Measurements from ENCODE around the gene DOCK2. TPM values are rescaled to one million over a fixed set of nuclear protein-coding genes. Genes with fewer than 3 reads are reported as not detected.
"Not testable (repeated sequence)": the region's sequence is repeated elsewhere in the genome, so short reads cannot be mapped to it uniquely, and the experiment has no call there.

The DOCK2 gene
- total RNA-seq, 1 donor = 6.2 TPM

GRCh38 chr5:169656125-169656901 lies 19.2 kb downstream of the DOCK2 start:
- no peak for DNase-seq (ENCODE audit: insufficient read length, low spot score, missing footprints)
- H3K27ac ChIP-seq (ENCODE audit: low read depth, low read length) = no peak overlapping the region
- H4K20me1 ChIP-seq (ENCODE audit: insufficient read depth, low read length) = no peaks in the 10 kb centered on the region
- H3K79me2 ChIP-seq (ENCODE audit: insufficient read depth, low read length) = no peaks in the 10 kb centered on the region
- no peak overlapping the region for H3K4me3 ChIP-seq (ENCODE audit: insufficient read depth, low read length)
- H3K27me3 ChIP-seq (ENCODE audit: insufficient read depth, low read length) = no peaks in the 10 kb centered on the region
- H3K4me1 ChIP-seq (ENCODE audit: insufficient read depth, low read length) = peaks cover 2% of the 10 kb centered on the region
- no peaks in the 10 kb centered on the region for H3K36me3 ChIP-seq (ENCODE audit: insufficient read depth, low read length)
- H2AFZ ChIP-seq (ENCODE audit: low read length) = no peak overlapping the region
- no peaks in the 10 kb centered on the region for H3K9me3 ChIP-seq (ENCODE audit: low read depth, low read length)
- no peak overlapping the region for H3K4me2 ChIP-seq (ENCODE audit: insufficient read depth, low read length)
- TF ChIP-seq CTCF (IDR thresholded peaks at IDR 0.05; ENCODE audit: extremely low read depth, low read depth, low read length) = no peak

GRCh38 chr5:169657127-169657526 lies 20.1 kb downstream of the DOCK2 start:
- H3K4me1 ChIP-seq (ENCODE audit: insufficient read depth, low read length) = no peaks in the 10 kb centered on the region

GRCh38 chr5:169662451-169662850 lies 25.4 kb downstream of the DOCK2 start:
- not testable (repeated sequence) for H3K4me1 ChIP-seq (ENCODE audit: insufficient read depth, low read length); H3K27me3 ChIP-seq (ENCODE audit: insufficient read depth, low read length); H4K20me1 ChIP-seq (ENCODE audit: insufficient read depth, low read length); H3K27ac ChIP-seq (ENCODE audit: low read depth, low read length); H3K4me3 ChIP-seq (ENCODE audit: insufficient read depth, low read length); H3K79me2 ChIP-seq (ENCODE audit: insufficient read depth, low read length); H3K4me2 ChIP-seq (ENCODE audit: insufficient read depth, low read length); H2AFZ ChIP-seq (ENCODE audit: low read length); H3K36me3 ChIP-seq (ENCODE audit: insufficient read depth, low read length); DNase-seq (ENCODE audit: insufficient read length, low spot score, missing footprints); H3K9me3 ChIP-seq (ENCODE audit: low read depth, low read length)

More at GRCh38 chr5:169657127-169657526, 20.1 kb downstream of the DOCK2 start:
- no peak for TF ChIP-seq CTCF (IDR thresholded peaks at IDR 0.05; ENCODE audit: extremely low read depth, low read depth, low read length)
- H3K36me3 ChIP-seq (ENCODE audit: insufficient read depth, low read length) = no peaks in the 10 kb centered on the region
- H3K9me3 ChIP-seq (ENCODE audit: low read depth, low read length) = no peaks in the 10 kb centered on the region
- no peaks in the 10 kb centered on the region for H3K79me2 ChIP-seq (ENCODE audit: insufficient read depth, low read length)
- H3K27me3 ChIP-seq (ENCODE audit: insufficient read depth, low read length) = no peaks in the 10 kb centered on the region
- DNase-seq (ENCODE audit: insufficient read length, low spot score, missing footprints) = no peak
- H3K4me3 ChIP-seq (ENCODE audit: insufficient read depth, low read length) = no peak overlapping the region
- H2AFZ ChIP-seq (ENCODE audit: low read length) = no peak overlapping the region
- H4K20me1 ChIP-seq (ENCODE audit: insufficient read depth, low read length) = no peaks in the 10 kb centered on the region
- no peak overlapping the region for H3K27ac ChIP-seq (ENCODE audit: low read depth, low read length)
- H3K4me2 ChIP-seq (ENCODE audit: insufficient read depth, low read length) = no peak overlapping the region

GRCh38 chr5:169663537-169663936 lies 26.5 kb downstream of the DOCK2 start:
- DNase-seq (ENCODE audit: insufficient read length, low spot score, missing footprints) = no peak

More at GRCh38 chr5:169663537-169663936, 26.5 kb downstream of the DOCK2 start:
- TF ChIP-seq CTCF (IDR thresholded peaks at IDR 0.05; ENCODE audit: extremely low read depth, low read depth, low read length) = no peak
- H3K9me3 ChIP-seq (ENCODE audit: low read depth, low read length) = peaks cover 1% of the 10 kb centered on the region
- no peaks in the 10 kb centered on the region for H3K79me2 ChIP-seq (ENCODE audit: insufficient read depth, low read length)
- H3K27me3 ChIP-seq (ENCODE audit: insufficient read depth, low read length) = no peaks in the 10 kb centered on the region
- H3K4me3 ChIP-seq (ENCODE audit: insufficient read depth, low read length) = no peak overlapping the region
- H2AFZ ChIP-seq (ENCODE audit: low read length) = no peak overlapping the region
- peaks cover 5% of the 10 kb centered on the region for H3K4me1 ChIP-seq (ENCODE audit: insufficient read depth, low read length)
- no peak overlapping the region for H3K27ac ChIP-seq (ENCODE audit: low read depth, low read length)
- H4K20me1 ChIP-seq (ENCODE audit: insufficient read depth, low read length) = no peaks in the 10 kb centered on the region
- no peak overlapping the region for H3K4me2 ChIP-seq (ENCODE audit: insufficient read depth, low read length)
- no peaks in the 10 kb centered on the region for H3K36me3 ChIP-seq (ENCODE audit: insufficient read depth, low read length)
